Astrocyte of the cerebellum (primary cell): Measurements from ENCODE around the gene KIF26A.

ENCODE experiments used
- DNase-seq: peaks from one replicate; pipeline ENCODE4 v3.0.0-alpha.2; 2011; ENCODE audit warnings: low read depth
- H3K4me3 ChIP-seq: 2 replicates; pipeline ENCODE4 v1.5.1; 2011; ENCODE audit warnings: mild to moderate bottlenecking, low read depth, low read length, moderate library complexity
- in situ Hi-C: cut with HindIII; loops from 2 replicates; pipeline ENCODE4 v1.10.0; 2017; ENCODE audit warnings: low sequenced_read_pairs
- TF ChIP-seq, protein P1 (sequence below): IDR thresholded peaks from 2 replicates; pipeline ENCODE4 v1.5.1; 2012; ENCODE audit warnings: low read length, low read depth, moderate library complexity, mild to moderate bottlenecking; ENCODE audit errors: missing control alignments

KIF26A gene

GRCh38 chr14:104117341-104118005, 20.9 kb upstream of the KIF26A start:
- DNase-seq: no peak
- H3K4me3 ChIP-seq: no peak overlapping the region
- TF ChIP-seq, protein P1, sequence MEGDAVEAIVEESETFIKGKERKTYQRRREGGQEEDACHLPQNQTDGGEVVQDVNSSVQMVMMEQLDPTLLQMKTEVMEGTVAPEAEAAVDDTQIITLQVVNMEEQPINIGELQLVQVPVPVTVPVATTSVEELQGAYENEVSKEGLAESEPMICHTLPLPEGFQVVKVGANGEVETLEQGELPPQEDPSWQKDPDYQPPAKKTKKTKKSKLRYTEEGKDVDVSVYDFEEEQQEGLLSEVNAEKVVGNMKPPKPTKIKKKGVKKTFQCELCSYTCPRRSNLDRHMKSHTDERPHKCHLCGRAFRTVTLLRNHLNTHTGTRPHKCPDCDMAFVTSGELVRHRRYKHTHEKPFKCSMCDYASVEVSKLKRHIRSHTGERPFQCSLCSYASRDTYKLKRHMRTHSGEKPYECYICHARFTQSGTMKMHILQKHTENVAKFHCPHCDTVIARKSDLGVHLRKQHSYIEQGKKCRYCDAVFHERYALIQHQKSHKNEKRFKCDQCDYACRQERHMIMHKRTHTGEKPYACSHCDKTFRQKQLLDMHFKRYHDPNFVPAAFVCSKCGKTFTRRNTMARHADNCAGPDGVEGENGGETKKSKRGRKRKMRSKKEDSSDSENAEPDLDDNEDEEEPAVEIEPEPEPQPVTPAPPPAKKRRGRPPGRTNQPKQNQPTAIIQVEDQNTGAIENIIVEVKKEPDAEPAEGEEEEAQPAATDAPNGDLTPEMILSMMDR: no peak
- in situ Hi-C loops: no loop called here

DNA sequence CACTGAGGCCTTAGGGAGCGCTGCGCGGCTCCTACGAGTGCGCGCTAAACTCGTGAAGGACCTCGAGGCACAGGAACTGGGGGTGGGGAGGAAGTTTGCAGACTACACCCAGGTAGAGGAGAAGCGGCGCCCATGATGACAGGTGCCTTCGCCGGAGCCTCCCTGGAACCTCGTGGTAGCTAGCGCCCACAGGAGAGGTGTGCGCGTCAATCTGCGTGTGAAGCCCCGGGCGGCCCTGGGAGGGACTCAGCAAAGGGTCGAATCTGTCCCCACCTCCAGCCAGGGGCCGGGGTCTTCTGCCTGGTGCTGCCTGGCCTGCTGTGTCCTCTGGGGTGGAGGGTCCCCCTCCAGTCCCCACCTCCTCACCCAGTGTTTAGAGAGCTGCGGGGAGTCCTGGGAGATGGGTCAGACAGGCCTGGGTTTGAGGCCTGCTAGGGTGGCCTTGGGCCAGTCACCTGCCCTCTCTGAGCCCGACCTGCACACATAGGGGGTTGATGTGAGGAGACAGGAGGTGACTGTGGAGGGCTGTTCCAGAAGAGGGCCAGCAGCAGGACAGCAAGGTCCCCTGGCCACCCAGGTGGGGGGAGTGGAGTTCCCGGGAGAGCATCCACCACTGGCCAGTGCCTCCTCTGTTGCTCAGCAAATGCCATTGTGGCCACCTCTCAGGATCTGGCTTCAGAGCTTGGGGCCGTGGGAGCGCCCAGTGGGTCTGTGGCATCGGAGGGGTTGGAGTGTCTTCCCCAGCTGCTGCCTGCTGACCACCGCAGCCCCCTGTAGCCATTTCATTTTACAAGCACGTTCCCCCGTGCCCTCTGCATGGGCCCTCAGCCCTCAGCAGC, 20.2 kb upstream of the KIF26A start:
- H3K4me3 ChIP-seq: no peak overlapping the region
- TF ChIP-seq, protein P1: no peak
- no peak for DNase-seq
- in situ Hi-C loops: no loop called here

- no peak for DNase-seq
- H3K4me3 ChIP-seq: no peak overlapping the region
- in situ Hi-C loops: no loop called here
- TF ChIP-seq, protein P1: no peak
Measured at GRCh38 chr14:104119119-104119487, 19.3 kb upstream of the KIF26A start.

DNA sequence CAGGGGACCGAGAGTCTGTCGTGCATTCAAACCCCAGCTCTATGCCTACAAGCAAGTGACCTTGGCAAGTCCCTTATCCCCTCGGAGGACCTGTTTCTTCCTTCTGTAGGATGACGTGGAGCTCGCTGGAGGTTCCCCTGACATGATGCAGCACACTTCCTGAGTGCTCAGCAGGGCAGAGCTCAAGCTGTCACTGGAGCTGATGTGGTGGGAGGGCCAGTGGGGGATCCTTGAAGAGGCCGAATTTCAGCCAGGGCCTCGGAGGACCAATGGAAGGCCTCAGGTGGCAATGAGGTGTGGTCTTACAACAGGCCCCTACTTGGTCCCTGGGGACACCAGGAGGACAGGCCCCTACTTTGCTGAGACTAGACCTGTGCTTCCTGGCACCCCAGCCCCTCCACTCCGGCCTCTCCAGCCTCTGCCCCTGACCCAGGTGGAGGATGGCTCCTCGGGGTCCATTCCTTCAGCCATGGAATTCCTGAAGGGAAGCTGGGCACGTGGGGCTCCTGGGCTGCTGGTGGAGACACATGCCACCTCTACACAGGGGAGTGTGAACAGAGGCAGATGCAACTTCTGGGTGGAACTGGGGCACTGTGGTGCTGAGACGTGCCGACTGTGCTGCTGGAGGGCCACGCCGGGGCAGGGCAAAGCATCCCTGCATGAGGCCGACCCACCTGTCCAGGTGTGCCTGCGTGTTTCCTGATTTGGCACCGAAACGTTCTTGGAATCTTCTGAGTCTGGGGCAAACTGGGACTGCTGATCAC, 18.7 kb upstream of the KIF26A start:
- no peak overlapping the region for H3K4me3 ChIP-seq
- in situ Hi-C loops: loop anchor here (10.0 kb wide), 1 partner anchor 495 kb away; no protein-coding TSS in a partner anchor
- no peak for DNase-seq
- TF ChIP-seq, protein P1: no peak

- no peak overlapping the region for H3K4me3 ChIP-seq
- in situ Hi-C loops: loop anchor here (10.0 kb wide), 1 partner anchor 494 kb away; no protein-coding TSS in a partner anchor
- TF ChIP-seq, protein P1: no peak
- DNase-seq: no peak
Measured at GRCh38 chr14:104120281-104120741, 18.1 kb upstream of the KIF26A start.

DNA sequence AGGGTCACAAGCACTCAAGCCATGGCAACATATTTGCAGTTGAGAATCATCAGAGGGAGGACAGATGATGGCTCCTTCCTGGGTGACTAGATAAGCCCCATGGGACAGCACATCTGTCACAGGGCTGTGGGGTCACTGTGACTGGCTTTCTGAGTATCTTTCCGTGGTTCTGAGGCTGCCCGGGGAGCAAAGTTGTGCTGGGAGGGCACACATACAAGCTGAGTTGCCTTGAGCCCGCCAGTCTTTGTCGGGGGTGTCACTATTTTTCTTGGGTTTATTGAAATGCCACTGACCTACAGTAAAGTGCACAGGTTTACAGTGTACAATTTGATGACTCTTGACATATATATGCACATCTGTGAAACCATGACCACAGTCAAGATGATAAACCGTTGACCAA, 17.2 kb upstream of the KIF26A start:
- in situ Hi-C loops: loop anchor here (10.0 kb wide), 1 partner anchor 494 kb away; no protein-coding TSS in a partner anchor

More for the DNA sequence above, 17.2 kb upstream of the KIF26A start:
- H3K4me3 ChIP-seq: no peak overlapping the region
- TF ChIP-seq, protein P1: no peak
- DNase-seq: no peak
